Liver (tissue), 9 donors: ENCODE data around the gene METTL5. TPM values are rescaled to one million over a fixed set of nuclear protein-coding genes. Genes with fewer than 3 reads are reported as not detected.
A peak's percentile ranks its signal among the peaks of the same experiment; 100 is the strongest.

Experiments
- DNase-seq: peaks from one replicate; pipeline ENCODE4 v3.0.0-alpha.2; 2017; ENCODE audit warnings: low spot score
- H3K27ac ChIP-seq, 2 donors: one replicate each; pipeline ENCODE4 v1.7.0; 2013; ENCODE audit warnings: inconsistent platforms in 2 of 2, low read length in 2 of 2, control low read depth in 1 of 2, low read depth in 1 of 2, mild to moderate bottlenecking in 1 of 2
- H3K27me3 ChIP-seq, 4 donors: one replicate each; pipeline versions ENCODE4 v1.6.1 to v1.7.0; 2013; ENCODE audit warnings: low read length in 3 of 4, inconsistent platforms in 1 of 4, mild to moderate bottlenecking in 1 of 4, moderate library complexity in 1 of 4; ENCODE audit not compliant: control insufficient read depth in 4 of 4, insufficient read depth in 4 of 4
- H3K36me3 ChIP-seq, 4 donors: one replicate each; pipeline versions ENCODE4 v1.6.1 to v1.7.0; 2013; ENCODE audit warnings: low read length in 3 of 4, mild to moderate bottlenecking in 3 of 4, low read depth in 1 of 4, moderate library complexity in 1 of 4; ENCODE audit not compliant: control insufficient read depth in 4 of 4, insufficient read depth in 3 of 4
- H3K4me1 ChIP-seq, 4 donors: one replicate each; pipeline versions ENCODE4 v1.6.1 to v1.7.0; 2013; ENCODE audit warnings: low read length in 3 of 4, mild to moderate bottlenecking in 3 of 4, moderate library complexity in 1 of 4; ENCODE audit not compliant: control insufficient read depth in 4 of 4, insufficient read depth in 4 of 4
- H3K4me3 ChIP-seq, 3 donors: one replicate each; pipeline versions ENCODE4 v1.6.1 to v1.7.0; 2013; ENCODE audit warnings: low read length in 3 of 3, control low read depth in 1 of 3, low read depth in 1 of 3, mild to moderate bottlenecking in 1 of 3
- H3K9ac ChIP-seq, 2 donors: one replicate each; pipeline ENCODE4 v1.7.0; 2013; ENCODE audit warnings: low read length in 2 of 2, mild to moderate bottlenecking in 2 of 2, moderate library complexity in 2 of 2, control low read depth in 1 of 2, low read depth in 1 of 2
- H3K9me3 ChIP-seq, 4 donors: one replicate each; pipeline versions ENCODE4 v1.6.1 to v1.7.0; 2013; ENCODE audit warnings: low read length in 3 of 4; ENCODE audit not compliant: control insufficient read depth in 4 of 4
- GABPA ChIP-seq, 2 donors: IDR thresholded peaks in 1 of 2; conservative IDR thresholded peaks in 1 of 2; 2 replicates each; pipeline ENCODE4 v1.6.1; 2016; ENCODE audit warnings: antibody characterized with exemption in 2 of 2, mild to moderate bottlenecking in 1 of 2, moderate library complexity in 1 of 2
- HNF4A ChIP-seq, 2 donors: conservative IDR thresholded peaks; 2 replicates each; pipeline ENCODE4 v1.6.1; 2016; ENCODE audit warnings: antibody characterized with exemption in 2 of 2, mild to moderate bottlenecking in 2 of 2
- HNF4G ChIP-seq: IDR thresholded peaks from 2 replicates; pipeline ENCODE4 v1.6.1; 2016; ENCODE audit warnings: antibody characterized with exemption
- JUND ChIP-seq, 2 donors: IDR thresholded peaks; 2 replicates each; pipeline ENCODE4 v1.6.1; 2016; ENCODE audit warnings: antibody characterized with exemption in 2 of 2
- RAD21 ChIP-seq, 2 donors: IDR thresholded peaks; 2 replicates each; pipeline ENCODE4 v1.6.1; 2016; ENCODE audit warnings: antibody characterized with exemption in 2 of 2, mild to moderate bottlenecking in 2 of 2
- RXRA ChIP-seq, 2 donors: IDR thresholded peaks; 2 replicates each; pipeline ENCODE4 v1.6.1; 2017 to 2018; ENCODE audit warnings: antibody characterized with exemption in 2 of 2, mild to moderate bottlenecking in 1 of 2
- SP1 ChIP-seq: IDR thresholded peaks from 2 replicates; pipeline ENCODE4 v1.6.1; 2018; ENCODE audit warnings: antibody characterized with exemption, mild to moderate bottlenecking
- TAF1 ChIP-seq: conservative IDR thresholded peaks from 2 replicates; pipeline ENCODE4 v1.6.1; 2016; ENCODE audit warnings: antibody characterized with exemption, mild to moderate bottlenecking
- YY1 ChIP-seq: IDR thresholded peaks from 2 replicates; pipeline ENCODE4 v1.6.1; 2016; ENCODE audit warnings: antibody characterized with exemption, mild to moderate bottlenecking
- WGBS: extraction: QIAGEN DNeasy Blood & Tissue Kit; methylation state at CpG from one replicate; pipeline ENCODE4 v1.1.7; 2013; 5-methylcytosine and 5-hydroxymethylcytosine counted together
- polyA plus RNA-seq, 2 donors: library from polyadenylated mRNA; stranded (reverse) in 1 of 2; unstranded in 1 of 2; fragments of 200-250 nt in 1 of 2; fragments of >200 nt in 1 of 2; fragmentation: Nextera tagmentation in 1 of 2; extraction: Ambion mirVana in 1 of 2; gene quantifications; one replicate each; pipeline versions ENCODE4 v1.2.1 to v1.2.3, GENCODE V29; 2013 to 2015
- total RNA-seq, 2 donors: library from RNA; depleted of rRNA; stranded (reverse); fragments of >200 nt; gene quantifications; one replicate each; pipeline ENCODE4 v1.2.3, GENCODE V29; 2014
- TF ChIP-seq, protein P1 (sequence below): IDR thresholded peaks from 2 replicates; pipeline ENCODE4 v1.6.1; 2016; ENCODE audit warnings: antibody characterized with exemption
- TF ChIP-seq, protein P2 (sequence below): IDR thresholded peaks from 2 replicates; pipeline ENCODE4 v1.6.1; 2016; ENCODE audit warnings: antibody characterized with exemption
- TF ChIP-seq, protein P3 (sequence below): IDR thresholded peaks from 2 replicates; pipeline ENCODE4 v1.6.1; 2016; ENCODE audit warnings: antibody characterized with exemption, mild to moderate bottlenecking
- TF ChIP-seq, protein P4 (sequence below): fragments of 150-350 bp; IDR thresholded peaks from 2 replicates; pipeline ENCODE4 v1.5.1; 2017; ENCODE audit warnings: improper control_type of control experiment, low read depth, low read length; ENCODE audit not compliant: missing input control
- TF ChIP-seq, protein P5 (sequence below): IDR thresholded peaks from 2 replicates; pipeline ENCODE4 v1.6.1; 2016; ENCODE audit warnings: antibody characterized with exemption
- donor health status: healthy.
- donor health status: healthy.
- donor health status: healthy.
- donor health status: healthy.
- donor health status: healthy.

Gene METTL5
- total and polyA plus RNA-seq, 4 donors, result 15.4 to 35.6 (median 22.8) TPM

DNA sequence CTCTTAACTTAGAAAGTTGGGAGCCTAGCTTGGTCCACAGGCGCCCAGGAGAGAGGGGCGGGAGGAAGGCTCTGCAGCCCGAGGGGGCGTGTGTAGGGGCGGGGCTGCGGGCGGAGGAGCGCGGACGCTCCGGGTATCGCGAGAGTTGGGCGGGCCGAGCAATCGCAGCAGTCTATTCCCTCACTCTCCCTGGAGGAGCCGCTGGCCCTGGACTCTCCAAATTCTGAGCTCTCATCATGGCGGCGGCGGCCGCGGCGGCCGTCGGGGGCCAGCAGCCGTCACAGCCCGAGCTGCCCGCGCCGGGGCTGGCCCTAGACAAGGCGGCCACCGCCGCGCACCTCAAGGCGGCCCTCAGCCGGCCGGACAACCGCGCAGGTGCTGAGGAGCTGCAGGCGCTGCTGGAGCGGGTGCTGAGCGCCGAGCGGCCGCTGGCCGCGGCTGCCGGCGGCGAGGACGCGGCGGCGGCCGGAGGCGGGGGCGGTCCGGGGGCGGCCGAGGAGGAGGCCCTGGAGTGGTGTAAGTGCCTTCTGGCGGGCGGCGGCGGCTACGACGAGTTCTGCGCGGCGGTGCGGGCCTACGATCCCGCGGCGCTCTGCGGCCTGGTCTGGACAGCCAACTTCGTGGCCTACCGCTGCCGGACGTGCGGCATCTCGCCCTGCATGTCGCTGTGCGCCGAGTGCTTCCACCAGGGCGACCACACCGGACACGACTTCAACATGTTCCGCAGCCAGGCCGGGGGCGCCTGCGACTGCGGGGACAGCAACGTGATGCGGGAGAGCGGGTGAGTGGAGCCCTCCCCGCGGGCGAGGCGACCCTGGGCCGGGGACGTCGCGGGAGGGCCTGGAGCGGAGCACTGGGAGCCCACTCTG is 2.8 kb upstream of the METTL5 start, which contains the start of gene UBR3:
Gene UBR3 (plus strand): TSS at position 183 of the 869 bp plus-strand sequence. CDS start 54 bp downstream, at position 237.
- Histone ChIP-seq H3K36me3 (no peaks in the 10 kb centered on the region), H3K27ac (peak within 1 kb of the TSS; percentile 83 to 87), H3K9ac (peak within 1 kb of the TSS; percentile 52 to 65), H3K4me3 (peak within 1 kb of the TSS; percentile 89 to 98 (median 93)), H3K4me1 (peaks cover 11 to 46% (median 25%) of the 10 kb centered on the region in 4 donors), H3K9me3 (no peaks in the 10 kb centered on the region), H3K27me3 (no peaks in the 10 kb centered on the region)
- DNase-seq, result peak; percentile 93
- WGBS, result under 1% methylated on average over 104 of the region's 104 CpGs
- TF ChIP-seq RAD21 (IDR thresholded peaks at IDR 0.05) (peak in 1 of 2 donors; percentile 15), HNF4G (no peak), TAF1 (peak; percentile 91), YY1 (peak; percentile 90), GABPA (IDR thresholded peaks at IDR 0.05 in 1 of 2, conservative IDR thresholded peaks at IDR 0.05 in 1 of 2) (no peak), JUND (IDR thresholded peaks at IDR 0.05) (no peak), SP1 (peak; percentile 34), RXRA (IDR thresholded peaks at IDR 0.05) (no peak), HNF4A (conservative IDR thresholded peaks at IDR 0.05) (no peak)
- TF ChIP-seq, protein P1, sequence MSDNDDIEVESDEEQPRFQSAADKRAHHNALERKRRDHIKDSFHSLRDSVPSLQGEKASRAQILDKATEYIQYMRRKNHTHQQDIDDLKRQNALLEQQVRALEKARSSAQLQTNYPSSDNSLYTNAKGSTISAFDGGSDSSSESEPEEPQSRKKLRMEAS, result no peak
- TF ChIP-seq, protein P2, sequence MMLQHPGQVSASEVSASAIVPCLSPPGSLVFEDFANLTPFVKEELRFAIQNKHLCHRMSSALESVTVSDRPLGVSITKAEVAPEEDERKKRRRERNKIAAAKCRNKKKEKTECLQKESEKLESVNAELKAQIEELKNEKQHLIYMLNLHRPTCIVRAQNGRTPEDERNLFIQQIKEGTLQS, result no peak
- TF ChIP-seq, protein P3, sequence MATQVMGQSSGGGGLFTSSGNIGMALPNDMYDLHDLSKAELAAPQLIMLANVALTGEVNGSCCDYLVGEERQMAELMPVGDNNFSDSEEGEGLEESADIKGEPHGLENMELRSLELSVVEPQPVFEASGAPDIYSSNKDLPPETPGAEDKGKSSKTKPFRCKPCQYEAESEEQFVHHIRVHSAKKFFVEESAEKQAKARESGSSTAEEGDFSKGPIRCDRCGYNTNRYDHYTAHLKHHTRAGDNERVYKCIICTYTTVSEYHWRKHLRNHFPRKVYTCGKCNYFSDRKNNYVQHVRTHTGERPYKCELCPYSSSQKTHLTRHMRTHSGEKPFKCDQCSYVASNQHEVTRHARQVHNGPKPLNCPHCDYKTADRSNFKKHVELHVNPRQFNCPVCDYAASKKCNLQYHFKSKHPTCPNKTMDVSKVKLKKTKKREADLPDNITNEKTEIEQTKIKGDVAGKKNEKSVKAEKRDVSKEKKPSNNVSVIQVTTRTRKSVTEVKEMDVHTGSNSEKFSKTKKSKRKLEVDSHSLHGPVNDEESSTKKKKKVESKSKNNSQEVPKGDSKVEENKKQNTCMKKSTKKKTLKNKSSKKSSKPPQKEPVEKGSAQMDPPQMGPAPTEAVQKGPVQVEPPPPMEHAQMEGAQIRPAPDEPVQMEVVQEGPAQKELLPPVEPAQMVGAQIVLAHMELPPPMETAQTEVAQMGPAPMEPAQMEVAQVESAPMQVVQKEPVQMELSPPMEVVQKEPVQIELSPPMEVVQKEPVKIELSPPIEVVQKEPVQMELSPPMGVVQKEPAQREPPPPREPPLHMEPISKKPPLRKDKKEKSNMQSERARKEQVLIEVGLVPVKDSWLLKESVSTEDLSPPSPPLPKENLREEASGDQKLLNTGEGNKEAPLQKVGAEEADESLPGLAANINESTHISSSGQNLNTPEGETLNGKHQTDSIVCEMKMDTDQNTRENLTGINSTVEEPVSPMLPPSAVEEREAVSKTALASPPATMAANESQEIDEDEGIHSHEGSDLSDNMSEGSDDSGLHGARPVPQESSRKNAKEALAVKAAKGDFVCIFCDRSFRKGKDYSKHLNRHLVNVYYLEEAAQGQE, result peak; percentile 45
- TF ChIP-seq, protein P4, sequence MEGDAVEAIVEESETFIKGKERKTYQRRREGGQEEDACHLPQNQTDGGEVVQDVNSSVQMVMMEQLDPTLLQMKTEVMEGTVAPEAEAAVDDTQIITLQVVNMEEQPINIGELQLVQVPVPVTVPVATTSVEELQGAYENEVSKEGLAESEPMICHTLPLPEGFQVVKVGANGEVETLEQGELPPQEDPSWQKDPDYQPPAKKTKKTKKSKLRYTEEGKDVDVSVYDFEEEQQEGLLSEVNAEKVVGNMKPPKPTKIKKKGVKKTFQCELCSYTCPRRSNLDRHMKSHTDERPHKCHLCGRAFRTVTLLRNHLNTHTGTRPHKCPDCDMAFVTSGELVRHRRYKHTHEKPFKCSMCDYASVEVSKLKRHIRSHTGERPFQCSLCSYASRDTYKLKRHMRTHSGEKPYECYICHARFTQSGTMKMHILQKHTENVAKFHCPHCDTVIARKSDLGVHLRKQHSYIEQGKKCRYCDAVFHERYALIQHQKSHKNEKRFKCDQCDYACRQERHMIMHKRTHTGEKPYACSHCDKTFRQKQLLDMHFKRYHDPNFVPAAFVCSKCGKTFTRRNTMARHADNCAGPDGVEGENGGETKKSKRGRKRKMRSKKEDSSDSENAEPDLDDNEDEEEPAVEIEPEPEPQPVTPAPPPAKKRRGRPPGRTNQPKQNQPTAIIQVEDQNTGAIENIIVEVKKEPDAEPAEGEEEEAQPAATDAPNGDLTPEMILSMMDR, result peak; percentile 5
- TF ChIP-seq, protein P5, sequence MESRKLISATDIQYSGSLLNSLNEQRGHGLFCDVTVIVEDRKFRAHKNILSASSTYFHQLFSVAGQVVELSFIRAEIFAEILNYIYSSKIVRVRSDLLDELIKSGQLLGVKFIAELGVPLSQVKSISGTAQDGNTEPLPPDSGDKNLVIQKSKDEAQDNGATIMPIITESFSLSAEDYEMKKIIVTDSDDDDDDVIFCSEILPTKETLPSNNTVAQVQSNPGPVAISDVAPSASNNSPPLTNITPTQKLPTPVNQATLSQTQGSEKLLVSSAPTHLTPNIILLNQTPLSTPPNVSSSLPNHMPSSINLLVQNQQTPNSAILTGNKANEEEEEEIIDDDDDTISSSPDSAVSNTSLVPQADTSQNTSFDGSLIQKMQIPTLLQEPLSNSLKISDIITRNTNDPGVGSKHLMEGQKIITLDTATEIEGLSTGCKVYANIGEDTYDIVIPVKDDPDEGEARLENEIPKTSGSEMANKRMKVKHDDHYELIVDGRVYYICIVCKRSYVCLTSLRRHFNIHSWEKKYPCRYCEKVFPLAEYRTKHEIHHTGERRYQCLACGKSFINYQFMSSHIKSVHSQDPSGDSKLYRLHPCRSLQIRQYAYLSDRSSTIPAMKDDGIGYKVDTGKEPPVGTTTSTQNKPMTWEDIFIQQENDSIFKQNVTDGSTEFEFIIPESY, result peak; percentile 99
